A673 (cell line): ENCODE results near the gene NRXN3. TPM values are rescaled to one million over a fixed set of nuclear protein-coding genes. Genes with fewer than 3 reads are reported as not detected.

Experiments
- BruUV-seq: library from RNA; stranded (reverse); fragments of 400-500 nt; replicated peaks from 2 replicates; lab custom pipeline; 2021; lab: Mats Ljungman, UMichigan
- CTCF ChIA-PET: fragments of 300-600 bp; sonication (Branson Sonifier 250); formaldehyde crosslinking; loops from one replicate; lab custom pipeline; 2022; ENCODE audit warnings: antibody characterized with exemption; lab: Charles Lee
- POLR2A ChIA-PET: fragments of 300-600 bp; sonication (Branson Sonifier 250); formaldehyde crosslinking; loops from one replicate; lab custom pipeline; 2022; ENCODE audit warnings: antibody characterized with exemption; ENCODE audit not compliant: low non-redundant PET; lab: Charles Lee
- DNase-seq: peaks from one replicate; pipeline ENCODE4 v3.0.0-alpha.2; 2015; ENCODE audit warnings: low spot score
- H3K27ac ChIP-seq: fragments of 200-600 bp; sonication (generic); 2 replicates; pipeline ENCODE4 v1.5.1; 2016; ENCODE audit warnings: mixed run types, low read depth, mild to moderate bottlenecking, mixed read lengths, antibody characterized with exemption, low read length; ENCODE audit not compliant: poor library complexity, severe bottlenecking
- H3K27me3 ChIP-seq: fragments of 200-600 bp; sonication (generic); replicated peaks from 2 replicates; pipeline ENCODE4 v1.6.1; 2017; ENCODE audit warnings: mixed run types, low read depth, mild to moderate bottlenecking, mixed read lengths, antibody characterized with exemption, low read length; ENCODE audit not compliant: insufficient read depth, poor library complexity
- H3K36me3 ChIP-seq: fragments of 200-600 bp; sonication (generic); 2 replicates; pipeline ENCODE4 v1.6.1; 2016; ENCODE audit warnings: mixed run types, mild to moderate bottlenecking, mixed read lengths, antibody characterized with exemption, low read length; ENCODE audit not compliant: insufficient read depth, poor library complexity, severe bottlenecking
- H3K4me1 ChIP-seq: fragments of 200-600 bp; sonication (generic); 2 replicates; pipeline ENCODE4 v1.6.1; 2017; ENCODE audit warnings: mixed run types, mild to moderate bottlenecking, mixed read lengths, antibody characterized with exemption, low read length; ENCODE audit not compliant: insufficient read depth, poor library complexity, severe bottlenecking
- H3K4me3 ChIP-seq: fragments of 200-600 bp; sonication (generic); 2 replicates; pipeline ENCODE4 v1.5.1; 2016; ENCODE audit warnings: low read depth, mixed run types, mild to moderate bottlenecking, mixed read lengths, low read length; ENCODE audit not compliant: poor library complexity, severe bottlenecking
- H3K9me3 ChIP-seq: fragments of 200-600 bp; sonication (generic); 2 replicates; pipeline ENCODE4 v1.6.1; 2016; ENCODE audit warnings: mixed run types, low read depth, mild to moderate bottlenecking, mixed read lengths, antibody characterized with exemption, low read length; ENCODE audit not compliant: poor library complexity, severe bottlenecking
- EZH2 ChIP-seq: fragments of 200-600 bp; sonication (generic); IDR thresholded peaks from 2 replicates; pipeline ENCODE4 v1.6.1; 2017; ENCODE audit warnings: borderline replicate concordance, low read depth, mild to moderate bottlenecking, mixed read lengths, antibody characterized with exemption, low read length; ENCODE audit not compliant: poor library complexity, severe bottlenecking
- intact Hi-C: fragments of 100-400 bp; cut with micrococcal nuclease; formaldehyde crosslinking; loops from one replicate; pipeline ENCODE4 v1.10.0; 2022; ENCODE audit not compliant: unreplicated experiment
- total RNA-seq: library from RNA; stranded (reverse); gene quantifications from 2 replicates; pipeline ENCODE4 v1.2.3, GENCODE V29; 2021
- TF ChIP-seq, protein P1 (sequence below): fragments of 300-800, 200-600 bp; sonication (generic); conservative IDR thresholded peaks from 2 replicates; pipeline ENCODE4 v1.5.1; 2017; ENCODE audit warnings: low read depth, mild to moderate bottlenecking, antibody characterized with exemption, low read length, moderate library complexity, mixed read lengths

NRXN3 gene
- total RNA-seq, 1 experiment from 2014 or later, result 0.21 TPM

DNA sequence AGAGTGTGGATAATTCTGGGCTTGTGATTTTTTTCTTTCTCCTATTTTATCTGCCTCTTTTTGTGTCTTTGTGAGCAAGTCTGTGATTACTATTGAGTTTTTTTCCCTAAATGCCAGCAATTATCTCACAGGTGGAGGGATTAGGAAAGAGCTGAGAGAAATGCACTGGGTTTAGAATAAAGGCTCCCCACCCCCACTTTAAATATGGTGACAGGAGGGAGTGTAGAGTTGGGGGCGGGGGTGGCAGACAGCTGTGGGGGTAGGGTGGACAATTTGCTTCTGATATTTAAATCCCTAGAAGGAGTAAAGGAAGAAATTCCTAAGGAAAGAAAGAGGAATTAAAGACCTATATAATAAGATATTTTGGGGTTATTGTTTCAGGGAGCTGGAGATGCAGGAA lies 145.9 kb downstream of the NRXN3 start:
- no peaks in the 10 kb centered on the region for H3K9me3 ChIP-seq
- no peak for DNase-seq
- no peaks in the 10 kb centered on the region for H3K4me1 ChIP-seq
- H3K27me3 ChIP-seq, result peaks cover 25% of the 10 kb centered on the region
- intact Hi-C loops, result no loop called here
- H3K27ac ChIP-seq, result no peak overlapping the region
- ChIA-PET POLR2A (no interaction called here), CTCF (no interaction called here)
- TF ChIP-seq EZH2, result no peak
- TF ChIP-seq, protein P1, sequence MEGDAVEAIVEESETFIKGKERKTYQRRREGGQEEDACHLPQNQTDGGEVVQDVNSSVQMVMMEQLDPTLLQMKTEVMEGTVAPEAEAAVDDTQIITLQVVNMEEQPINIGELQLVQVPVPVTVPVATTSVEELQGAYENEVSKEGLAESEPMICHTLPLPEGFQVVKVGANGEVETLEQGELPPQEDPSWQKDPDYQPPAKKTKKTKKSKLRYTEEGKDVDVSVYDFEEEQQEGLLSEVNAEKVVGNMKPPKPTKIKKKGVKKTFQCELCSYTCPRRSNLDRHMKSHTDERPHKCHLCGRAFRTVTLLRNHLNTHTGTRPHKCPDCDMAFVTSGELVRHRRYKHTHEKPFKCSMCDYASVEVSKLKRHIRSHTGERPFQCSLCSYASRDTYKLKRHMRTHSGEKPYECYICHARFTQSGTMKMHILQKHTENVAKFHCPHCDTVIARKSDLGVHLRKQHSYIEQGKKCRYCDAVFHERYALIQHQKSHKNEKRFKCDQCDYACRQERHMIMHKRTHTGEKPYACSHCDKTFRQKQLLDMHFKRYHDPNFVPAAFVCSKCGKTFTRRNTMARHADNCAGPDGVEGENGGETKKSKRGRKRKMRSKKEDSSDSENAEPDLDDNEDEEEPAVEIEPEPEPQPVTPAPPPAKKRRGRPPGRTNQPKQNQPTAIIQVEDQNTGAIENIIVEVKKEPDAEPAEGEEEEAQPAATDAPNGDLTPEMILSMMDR, result no peak
- no peaks in the 10 kb centered on the region for H3K36me3 ChIP-seq
- BruUV-seq, result no TSS peak
- H3K4me3 ChIP-seq, result no peak overlapping the region

DNA sequence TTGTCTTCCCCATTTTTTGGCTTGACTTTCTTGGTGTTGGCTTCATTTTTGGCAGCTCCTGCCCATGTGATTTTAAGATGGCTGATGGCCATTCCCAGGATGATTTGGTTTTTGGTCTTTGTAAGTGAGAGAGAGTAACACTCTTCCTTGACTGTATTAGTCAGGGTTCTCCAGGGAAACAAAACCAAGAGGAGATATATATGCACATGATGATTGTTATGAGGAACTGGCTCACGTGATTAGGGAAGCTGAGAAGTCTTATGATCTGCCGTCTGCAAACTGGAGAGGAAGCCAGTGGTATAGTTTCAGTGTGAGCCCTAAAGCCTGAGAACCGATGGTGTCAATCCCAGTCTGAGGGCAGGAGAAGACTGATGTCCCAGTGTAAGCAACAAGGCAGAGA lies 146.6 kb downstream of the NRXN3 start:
- DNase-seq, result no peak
- H3K27me3 ChIP-seq, result peaks cover 30% of the 10 kb centered on the region
- no TSS peak for BruUV-seq
- H3K9me3 ChIP-seq, result no peaks in the 10 kb centered on the region
- no peaks in the 10 kb centered on the region for H3K4me1 ChIP-seq
- TF ChIP-seq, protein P1, result no peak
- intact Hi-C loops, result no loop called here
- H3K36me3 ChIP-seq, result no peaks in the 10 kb centered on the region
- no peak overlapping the region for H3K27ac ChIP-seq
- POLR2A ChIA-PET, result no interaction called here
- H3K4me3 ChIP-seq, result no peak overlapping the region
- CTCF ChIA-PET, result no interaction called here

DNA sequence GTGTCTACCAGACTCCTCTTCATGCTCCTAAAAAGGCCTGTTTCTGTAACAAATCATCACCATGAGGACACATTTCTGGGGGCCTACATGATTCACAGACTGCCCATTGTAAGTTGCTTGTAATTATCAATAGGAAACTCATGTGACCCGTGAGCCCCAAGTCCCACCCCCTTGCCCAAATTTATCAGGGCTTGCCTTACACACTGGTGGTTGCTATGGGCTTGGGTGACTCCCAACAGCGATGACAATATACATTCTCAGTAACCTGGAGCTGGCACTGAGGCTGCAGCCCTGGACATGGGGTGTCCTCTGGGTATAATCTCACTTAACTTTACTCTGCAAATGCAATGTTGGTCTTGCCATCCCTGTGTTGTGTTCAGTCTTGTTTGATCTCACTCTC lies 149.2 kb downstream of the NRXN3 start:
- TF ChIP-seq, protein P1, result no peak
- no peak for TF ChIP-seq EZH2
- no peaks in the 10 kb centered on the region for H3K36me3 ChIP-seq
- BruUV-seq, result no TSS peak
- ChIA-PET CTCF (no interaction called here), POLR2A (no interaction called here)
- H3K9me3 ChIP-seq, result no peaks in the 10 kb centered on the region
- intact Hi-C loops, result no loop called here
- no peak overlapping the region for H3K27ac ChIP-seq
- no peak overlapping the region for H3K4me3 ChIP-seq
- peaks cover 20% of the 10 kb centered on the region for H3K27me3 ChIP-seq
- H3K4me1 ChIP-seq, result no peaks in the 10 kb centered on the region
- DNase-seq, result no peak
